ENCODE results near the gene CDH1. TPM values are rescaled to one million over a fixed set of nuclear protein-coding genes. Genes with fewer than 3 reads are reported as not detected.

Gene CDH1
- total RNA-seq, 2 experiments from 2014 or later = 4.5 to 9.1 TPM

Other genes starting within 250 kb of the CDH1 start
- 10 to 100 TPM; 31.4 to 31.6 TPM for gene ZFP90, start 198.0 kb upstream of the CDH1 start, total RNA-seq
- 1 to 10 TPM; 7.3 to 9.1 TPM for gene CDH3, start 92.0 kb upstream of the CDH1 start, total RNA-seq
- gene TANGO6, start 106.2 kb downstream of the CDH1 start, total RNA-seq = 10 to 100 TPM; 29.7 to 31.2 TPM